Measurements from ENCODE around the gene IL36A.

GRCh38 chr2:112977559-112978056 lies 27.7 kb upstream of the IL36A start, which contains the start of gene IL36G:
- TF ChIP-seq YY1 (IDR thresholded peaks at IDR 0.05; ENCODE audit: insufficient read depth, insufficient read length) = no peak
- no peak for TF ChIP-seq ZNF274 (IDR thresholded peaks at IDR 0.05; ENCODE audit: low read depth, low read length)

Measured in NT2/D1 (cell line).